ENCODE results near the gene SET.

DNA sequence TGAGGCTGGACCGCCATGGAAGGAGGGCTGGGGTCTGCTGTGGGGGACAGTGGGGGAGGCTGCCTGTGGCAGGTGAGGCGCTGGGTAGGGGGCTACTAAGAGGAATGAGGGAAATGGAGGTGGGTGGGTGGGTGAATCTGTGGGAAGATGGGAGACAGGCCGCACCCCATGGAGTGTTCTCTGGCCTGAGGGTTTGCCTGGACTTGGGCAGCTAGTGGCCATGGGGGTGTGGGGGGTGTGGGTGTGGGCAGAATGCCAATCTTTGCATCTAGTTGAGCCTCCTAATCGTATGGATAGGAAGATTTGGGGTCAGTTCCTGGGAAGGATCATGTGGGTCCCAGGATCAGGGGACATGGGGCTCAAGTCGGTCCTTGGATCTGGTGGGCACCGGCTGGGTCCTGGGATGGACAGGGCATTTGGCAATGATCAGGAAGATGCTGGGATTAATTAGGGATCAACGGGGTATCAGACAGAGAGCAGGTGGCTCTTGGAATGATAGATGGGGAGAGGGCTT is 34.4 kb downstream of the SET start:
- TF ChIP-seq, protein P1, sequence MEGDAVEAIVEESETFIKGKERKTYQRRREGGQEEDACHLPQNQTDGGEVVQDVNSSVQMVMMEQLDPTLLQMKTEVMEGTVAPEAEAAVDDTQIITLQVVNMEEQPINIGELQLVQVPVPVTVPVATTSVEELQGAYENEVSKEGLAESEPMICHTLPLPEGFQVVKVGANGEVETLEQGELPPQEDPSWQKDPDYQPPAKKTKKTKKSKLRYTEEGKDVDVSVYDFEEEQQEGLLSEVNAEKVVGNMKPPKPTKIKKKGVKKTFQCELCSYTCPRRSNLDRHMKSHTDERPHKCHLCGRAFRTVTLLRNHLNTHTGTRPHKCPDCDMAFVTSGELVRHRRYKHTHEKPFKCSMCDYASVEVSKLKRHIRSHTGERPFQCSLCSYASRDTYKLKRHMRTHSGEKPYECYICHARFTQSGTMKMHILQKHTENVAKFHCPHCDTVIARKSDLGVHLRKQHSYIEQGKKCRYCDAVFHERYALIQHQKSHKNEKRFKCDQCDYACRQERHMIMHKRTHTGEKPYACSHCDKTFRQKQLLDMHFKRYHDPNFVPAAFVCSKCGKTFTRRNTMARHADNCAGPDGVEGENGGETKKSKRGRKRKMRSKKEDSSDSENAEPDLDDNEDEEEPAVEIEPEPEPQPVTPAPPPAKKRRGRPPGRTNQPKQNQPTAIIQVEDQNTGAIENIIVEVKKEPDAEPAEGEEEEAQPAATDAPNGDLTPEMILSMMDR (IDR thresholded peaks at IDR 0.05) = no peak
- TF ChIP-seq POLR2A (IDR thresholded peaks at IDR 0.05) = no peak

Data from adrenal gland (tissue), 5 donors.